Choroid plexus epithelial cell (primary cell): ENCODE results near the gene VASN.

ENCODE experiments used
- DNase-seq: peaks from one replicate; pipeline ENCODE4 v3.0.0-alpha.2; 2010; ENCODE audit warnings: low read depth
- H3K4me3 ChIP-seq: 2 replicates; pipeline ENCODE4 v1.5.1; 2011; ENCODE audit warnings: low read depth, mild to moderate bottlenecking, control low read depth, low read length, moderate library complexity
- TF ChIP-seq, protein P1 (sequence below): conservative IDR thresholded peaks from 2 replicates; pipeline ENCODE4 v1.5.1; 2011; ENCODE audit warnings: low read depth, mild to moderate bottlenecking, control low read depth, inconsistent platforms, low read length, moderate library complexity

The VASN gene

GRCh38 chr16:4358831-4359561 is 12.7 kb upstream of the VASN start:
- DNase-seq, result no peak
- TF ChIP-seq, protein P1, sequence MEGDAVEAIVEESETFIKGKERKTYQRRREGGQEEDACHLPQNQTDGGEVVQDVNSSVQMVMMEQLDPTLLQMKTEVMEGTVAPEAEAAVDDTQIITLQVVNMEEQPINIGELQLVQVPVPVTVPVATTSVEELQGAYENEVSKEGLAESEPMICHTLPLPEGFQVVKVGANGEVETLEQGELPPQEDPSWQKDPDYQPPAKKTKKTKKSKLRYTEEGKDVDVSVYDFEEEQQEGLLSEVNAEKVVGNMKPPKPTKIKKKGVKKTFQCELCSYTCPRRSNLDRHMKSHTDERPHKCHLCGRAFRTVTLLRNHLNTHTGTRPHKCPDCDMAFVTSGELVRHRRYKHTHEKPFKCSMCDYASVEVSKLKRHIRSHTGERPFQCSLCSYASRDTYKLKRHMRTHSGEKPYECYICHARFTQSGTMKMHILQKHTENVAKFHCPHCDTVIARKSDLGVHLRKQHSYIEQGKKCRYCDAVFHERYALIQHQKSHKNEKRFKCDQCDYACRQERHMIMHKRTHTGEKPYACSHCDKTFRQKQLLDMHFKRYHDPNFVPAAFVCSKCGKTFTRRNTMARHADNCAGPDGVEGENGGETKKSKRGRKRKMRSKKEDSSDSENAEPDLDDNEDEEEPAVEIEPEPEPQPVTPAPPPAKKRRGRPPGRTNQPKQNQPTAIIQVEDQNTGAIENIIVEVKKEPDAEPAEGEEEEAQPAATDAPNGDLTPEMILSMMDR, result peak; percentile 91
- H3K4me3 ChIP-seq, result no peak overlapping the region

DNA sequence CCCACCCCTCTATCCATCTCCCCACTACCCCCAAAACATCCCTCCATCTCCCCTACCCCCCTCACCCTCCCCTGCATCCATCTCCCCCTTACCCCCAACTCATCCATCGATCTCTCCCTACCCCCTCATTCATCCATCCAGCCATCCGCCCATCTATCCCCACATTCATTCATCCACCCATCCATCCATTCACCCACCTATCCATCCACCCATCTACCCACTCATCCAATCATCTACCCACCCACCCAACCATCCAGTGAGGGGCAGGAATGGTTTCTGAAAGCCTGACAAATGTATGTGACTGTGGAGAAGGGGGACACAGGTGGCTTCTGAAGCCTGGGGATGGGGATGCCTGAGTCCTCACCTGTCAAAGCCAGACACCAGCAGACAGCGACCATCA is 11.7 kb upstream of the VASN start:
- H3K4me3 ChIP-seq, result no peak overlapping the region
- DNase-seq, result no peak
- TF ChIP-seq, protein P1, result no peak

GRCh38 chr16:4360538-4361021 is 11.1 kb upstream of the VASN start:
- no peak overlapping the region for H3K4me3 ChIP-seq
- TF ChIP-seq, protein P1, result no peak

DNA sequence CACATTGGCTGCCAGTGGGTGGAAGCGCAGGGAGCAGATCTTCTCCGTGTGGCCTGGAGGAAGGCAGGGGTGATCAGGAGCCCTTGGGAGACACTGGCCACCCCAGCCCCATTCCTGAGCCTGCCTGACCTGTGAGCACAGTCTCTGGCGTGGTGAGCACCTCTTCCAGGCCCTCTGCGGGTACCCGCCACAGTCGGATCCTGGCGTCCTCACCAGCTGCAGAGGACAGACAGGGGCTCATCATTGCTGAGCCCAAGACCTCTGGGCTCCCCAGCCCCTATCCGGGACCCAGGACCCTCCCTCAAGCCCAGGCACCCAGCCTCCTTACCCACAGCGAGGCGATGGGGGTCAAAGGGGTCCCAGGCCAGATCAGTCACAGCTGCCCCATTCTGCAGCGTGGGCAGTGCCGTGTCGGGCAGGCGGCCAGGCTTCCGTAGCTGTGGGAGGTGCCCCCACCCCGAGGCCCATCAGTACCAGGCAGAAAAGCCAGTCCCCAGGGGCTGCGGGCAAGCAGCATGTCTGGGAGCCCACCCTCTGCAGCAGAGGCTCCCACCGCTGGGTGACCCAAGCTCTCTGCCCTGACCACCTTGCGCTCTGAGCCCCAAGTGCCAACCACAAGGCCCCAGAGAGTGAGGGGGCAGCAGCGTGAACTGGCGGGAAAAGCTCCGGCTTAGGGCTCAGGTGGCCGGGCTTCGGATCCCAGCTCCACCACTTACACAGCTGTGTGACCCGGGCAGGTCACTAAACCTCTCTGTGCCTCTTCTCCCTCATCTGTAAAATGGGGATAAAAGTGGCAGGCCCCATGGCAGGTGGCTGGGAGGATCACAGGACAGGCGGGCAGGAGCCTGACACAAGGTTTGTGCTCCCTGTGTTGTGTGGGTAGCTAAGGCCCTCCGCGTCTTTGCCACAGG is 10.4 kb upstream of the VASN start:
- TF ChIP-seq, protein P1, result no peak
- DNase-seq, result no peak
- no peak overlapping the region for H3K4me3 ChIP-seq

More at GRCh38 chr16:4360538-4361021, 11.1 kb upstream of the VASN start:
- no peak for DNase-seq

GRCh38 chr16:4361944-4362311 is 9.7 kb upstream of the VASN start:
- DNase-seq, result no peak
- TF ChIP-seq, protein P1, result no peak
- H3K4me3 ChIP-seq, result no peak overlapping the region

GRCh38 chr16:4362476-4363135 is 9.0 kb upstream of the VASN start:
- no peak for DNase-seq
- TF ChIP-seq, protein P1, result no peak
- no peak overlapping the region for H3K4me3 ChIP-seq
